ENCODE data around the gene DNAAF8. TPM values are rescaled to one million over a fixed set of nuclear protein-coding genes. Genes with fewer than 3 reads are reported as not detected.

DNAAF8 gene
- total RNA-seq, 1 experiment from 2014 or later = 2.4 TPM

DNA sequence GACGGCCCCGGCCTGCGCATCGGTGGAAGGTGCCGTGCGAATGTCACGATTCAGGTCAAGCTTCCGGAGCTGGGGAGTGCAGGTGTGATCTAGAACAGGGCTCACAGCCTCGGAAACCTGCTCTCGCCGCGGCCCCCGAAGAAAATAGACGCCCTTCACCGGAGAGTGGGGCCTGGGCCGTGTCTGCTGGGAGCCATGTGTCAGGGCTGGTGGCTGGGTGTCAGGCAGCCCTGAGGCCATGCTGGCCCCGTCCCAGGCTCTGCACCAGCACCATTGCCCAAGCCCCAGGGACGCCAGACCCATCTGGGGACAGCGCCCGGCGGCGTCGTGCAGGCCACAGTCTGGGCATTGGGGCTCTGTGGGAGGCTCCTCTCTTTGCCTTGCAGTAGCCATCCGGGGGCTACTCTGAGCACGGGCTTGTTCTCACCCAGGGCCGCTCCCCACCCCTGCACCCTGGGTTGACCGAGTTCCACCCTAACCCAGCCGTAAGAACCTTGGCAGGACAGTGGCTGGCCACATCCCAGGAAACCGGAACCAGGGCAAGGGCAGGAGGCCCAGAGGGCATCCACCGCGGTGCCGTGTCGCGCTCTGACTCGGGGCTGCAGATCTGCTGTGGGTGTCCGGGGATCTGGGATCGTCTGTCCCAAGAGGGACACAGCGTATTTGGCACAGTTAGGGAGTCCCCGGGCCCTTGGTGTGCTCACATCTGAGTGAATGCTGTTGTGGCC lies 46.2 kb upstream of the DNAAF8 start:
- peaks cover 31% of the 10 kb centered on the region for H3K4me1 ChIP-seq (replicated peaks; ENCODE audit: insufficient read depth)
- no TSS peak for BruUV-seq (replicated peaks)
- H3K4me3 ChIP-seq = no peak overlapping the region
- H2AFZ ChIP-seq = no peak overlapping the region
- no peak for DNase-seq
- H3K27ac ChIP-seq = no peak overlapping the region
- TF ChIP-seq EZH2 (IDR thresholded peaks at IDR 0.05; ENCODE audit: low read depth) = no peak
- TF ChIP-seq, protein P1, sequence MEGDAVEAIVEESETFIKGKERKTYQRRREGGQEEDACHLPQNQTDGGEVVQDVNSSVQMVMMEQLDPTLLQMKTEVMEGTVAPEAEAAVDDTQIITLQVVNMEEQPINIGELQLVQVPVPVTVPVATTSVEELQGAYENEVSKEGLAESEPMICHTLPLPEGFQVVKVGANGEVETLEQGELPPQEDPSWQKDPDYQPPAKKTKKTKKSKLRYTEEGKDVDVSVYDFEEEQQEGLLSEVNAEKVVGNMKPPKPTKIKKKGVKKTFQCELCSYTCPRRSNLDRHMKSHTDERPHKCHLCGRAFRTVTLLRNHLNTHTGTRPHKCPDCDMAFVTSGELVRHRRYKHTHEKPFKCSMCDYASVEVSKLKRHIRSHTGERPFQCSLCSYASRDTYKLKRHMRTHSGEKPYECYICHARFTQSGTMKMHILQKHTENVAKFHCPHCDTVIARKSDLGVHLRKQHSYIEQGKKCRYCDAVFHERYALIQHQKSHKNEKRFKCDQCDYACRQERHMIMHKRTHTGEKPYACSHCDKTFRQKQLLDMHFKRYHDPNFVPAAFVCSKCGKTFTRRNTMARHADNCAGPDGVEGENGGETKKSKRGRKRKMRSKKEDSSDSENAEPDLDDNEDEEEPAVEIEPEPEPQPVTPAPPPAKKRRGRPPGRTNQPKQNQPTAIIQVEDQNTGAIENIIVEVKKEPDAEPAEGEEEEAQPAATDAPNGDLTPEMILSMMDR (conservative IDR thresholded peaks at IDR 0.05) = no peak
- POLR2A ChIA-PET (ENCODE audit: unreplicated experiment) = no interaction called here
- H3K9me2 ChIP-seq (ENCODE audit: insufficient read depth) = no peaks in the 10 kb centered on the region
- no peaks in the 10 kb centered on the region for H3K79me2 ChIP-seq (ENCODE audit: low read depth)
- CTCF ChIA-PET = interaction anchor here (0.5 kb wide), 1 partner anchor 98 kb away, joined by 4 read pairs; no protein-coding TSS in a partner anchor
- no peaks in the 10 kb centered on the region for H3K36me3 ChIP-seq (ENCODE audit: low read depth)
- no peaks in the 10 kb centered on the region for H3K27me3 ChIP-seq (ENCODE audit: insufficient read depth, low read depth)
- peaks cover 12% of the 10 kb centered on the region for H3F3A ChIP-seq (ENCODE audit: insufficient read depth, low read depth)
- H3K4me2 ChIP-seq = no peak overlapping the region
- H4K20me1 ChIP-seq (ENCODE audit: insufficient read depth) = no peaks in the 10 kb centered on the region; the same call in 1 of the 2 replicates
- intact Hi-C loops (cut with micrococcal nuclease; ENCODE audit: unreplicated experiment) = loop anchor here (10.0 kb wide), 1 partner anchor 407 kb away; the partner anchor contains the start of gene EEF2KMT
- no peaks in the 10 kb centered on the region for H3K9me3 ChIP-seq (ENCODE audit: insufficient read depth, low read depth)

GRCh38 chr16:4688674-4689045 lies 45.7 kb upstream of the DNAAF8 start:
- Histone ChIP-seq H3K27ac (no peak overlapping the region), H3K4me1 (replicated peaks; ENCODE audit: insufficient read depth) (peaks cover 26% of the 10 kb centered on the region), H3K4me2 (no peak overlapping the region), H3K79me2 (ENCODE audit: low read depth) (no peaks in the 10 kb centered on the region), H2AFZ (no peak overlapping the region), H3K9me3 (ENCODE audit: insufficient read depth, low read depth) (no peaks in the 10 kb centered on the region), H3F3A (ENCODE audit: insufficient read depth, low read depth) (peaks cover 8% of the 10 kb centered on the region), H3K27me3 (ENCODE audit: insufficient read depth, low read depth) (no peaks in the 10 kb centered on the region), H4K20me1 (ENCODE audit: insufficient read depth) (no peaks in the 10 kb centered on the region; the same call in 1 of the 2 replicates), H3K4me3 (no peak overlapping the region), H3K36me3 (ENCODE audit: low read depth) (no peaks in the 10 kb centered on the region), H3K9me2 (ENCODE audit: insufficient read depth) (no peaks in the 10 kb centered on the region)
- no TSS peak for BruUV-seq (replicated peaks)
- no peak for DNase-seq
- CTCF ChIA-PET = no interaction called here
- intact Hi-C loops (cut with micrococcal nuclease; ENCODE audit: unreplicated experiment) = loop anchor here (10.0 kb wide), 1 partner anchor 406 kb away; the partner anchor contains the start of gene EEF2KMT
- POLR2A ChIA-PET (ENCODE audit: unreplicated experiment) = no interaction called here
- no peak for TF ChIP-seq EZH2 (IDR thresholded peaks at IDR 0.05; ENCODE audit: low read depth)
- TF ChIP-seq, protein P1 (conservative IDR thresholded peaks at IDR 0.05) = no peak

DNA sequence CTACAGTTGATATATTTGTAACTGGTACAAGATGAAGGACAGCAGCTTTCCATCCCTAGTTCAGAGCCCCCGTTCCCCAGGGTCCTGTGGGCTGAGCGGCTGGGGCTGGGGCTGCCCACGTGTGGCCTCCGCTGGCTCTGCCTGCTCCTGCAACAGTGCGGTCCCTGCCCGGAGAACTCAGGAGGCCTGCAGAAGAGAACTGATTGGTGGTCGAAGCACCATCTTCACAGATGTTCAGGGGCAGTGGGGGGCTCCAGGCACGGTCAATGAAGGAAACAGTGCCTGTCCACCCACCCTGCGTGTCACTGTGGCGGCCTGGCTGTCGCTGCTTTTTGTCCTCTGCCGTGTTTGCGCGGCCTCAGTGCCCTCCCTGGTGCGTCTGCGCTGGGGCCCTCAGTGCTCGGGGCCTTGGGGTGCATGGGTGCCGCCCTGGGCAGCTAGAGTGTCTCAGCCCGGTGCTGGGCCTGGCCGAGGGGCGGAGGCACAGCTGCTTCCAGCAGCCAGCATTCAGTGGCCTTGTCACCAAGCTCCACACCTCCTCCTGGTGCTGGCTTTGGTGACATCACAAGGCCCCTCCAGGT lies 45.2 kb upstream of the DNAAF8 start:
- peaks cover 20% of the 10 kb centered on the region for H3K4me1 ChIP-seq (replicated peaks; ENCODE audit: insufficient read depth)
- H3K4me3 ChIP-seq = no peak overlapping the region
- intact Hi-C loops (cut with micrococcal nuclease; ENCODE audit: unreplicated experiment) = loop anchor here (10.0 kb wide), 1 partner anchor 406 kb away; the partner anchor contains the start of gene EEF2KMT
- no peaks in the 10 kb centered on the region for H3K9me2 ChIP-seq (ENCODE audit: insufficient read depth)
- H4K20me1 ChIP-seq (ENCODE audit: insufficient read depth) = no peaks in the 10 kb centered on the region; the same call in 1 of the 2 replicates
- peaks cover 3% of the 10 kb centered on the region; the same call in 1 of the 2 replicates for H3K79me2 ChIP-seq (ENCODE audit: low read depth)
- no peak overlapping the region for H3K27ac ChIP-seq
- peaks cover 6% of the 10 kb centered on the region for H3F3A ChIP-seq (ENCODE audit: insufficient read depth, low read depth)
- no peaks in the 10 kb centered on the region for H3K9me3 ChIP-seq (ENCODE audit: insufficient read depth, low read depth)
- ChIA-PET CTCF (no interaction called here), POLR2A (ENCODE audit: unreplicated experiment) (no interaction called here)
- no peak for DNase-seq
- TF ChIP-seq, protein P1 (conservative IDR thresholded peaks at IDR 0.05) = no peak
- no peak for TF ChIP-seq EZH2 (IDR thresholded peaks at IDR 0.05; ENCODE audit: low read depth)
- H3K36me3 ChIP-seq (ENCODE audit: low read depth) = no peaks in the 10 kb centered on the region
- no peak overlapping the region for H2AFZ ChIP-seq
- no peak overlapping the region for H3K4me2 ChIP-seq
- H3K27me3 ChIP-seq (ENCODE audit: insufficient read depth, low read depth) = no peaks in the 10 kb centered on the region
- no TSS peak for BruUV-seq (replicated peaks)

Measured in PC-9 (cell line).